GM21786 (cell line): ENCODE measurements around the gene NEDD8.

ENCODE experiments used
- ATAC-seq: cut with Tn5 transposase; IDR thresholded peaks from one replicate; pipeline ENCODE4 v1.9.1; 2021; ENCODE audit not compliant: unreplicated experiment

NEDD8 gene

GRCh38 chr14:24182110-24182882, 49.9 kb downstream of the NEDD8 start:
- ATAC-seq = no peak

DNA sequence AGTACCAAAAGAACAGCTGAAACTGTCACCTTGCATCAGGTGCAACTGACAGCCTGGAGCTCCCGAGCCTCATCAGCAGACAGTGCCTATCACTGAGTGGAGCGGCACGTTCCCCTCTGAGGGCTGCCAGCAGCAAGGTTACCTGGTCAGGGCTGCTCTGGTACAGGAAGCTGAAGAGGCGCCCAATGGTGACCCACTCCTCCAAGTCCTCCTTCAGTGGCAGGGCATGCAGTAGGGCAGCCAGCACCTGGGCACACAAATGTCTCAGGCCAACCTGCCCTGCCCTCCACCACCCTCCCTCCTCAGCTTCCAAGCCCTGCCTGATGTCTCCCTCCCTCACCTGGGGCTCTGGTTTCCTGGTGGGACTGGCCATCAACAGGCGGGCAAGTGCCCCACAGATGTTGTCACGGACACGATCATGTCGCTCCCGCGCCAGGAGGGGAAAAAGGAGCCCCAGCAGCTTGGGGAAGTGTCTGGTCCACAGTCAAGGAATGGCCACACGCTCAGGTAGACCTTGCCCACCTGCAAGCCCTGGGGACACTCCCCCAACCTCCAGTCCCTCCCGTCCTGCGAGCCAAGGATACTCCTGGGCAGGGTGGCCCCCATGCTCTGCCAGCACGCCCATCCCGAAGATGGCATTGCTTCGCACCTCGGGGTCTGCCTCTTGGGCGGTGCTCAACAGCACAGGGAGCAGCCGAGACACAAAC, 50.6 kb downstream of the NEDD8 start:
- ATAC-seq = no peak

DNA sequence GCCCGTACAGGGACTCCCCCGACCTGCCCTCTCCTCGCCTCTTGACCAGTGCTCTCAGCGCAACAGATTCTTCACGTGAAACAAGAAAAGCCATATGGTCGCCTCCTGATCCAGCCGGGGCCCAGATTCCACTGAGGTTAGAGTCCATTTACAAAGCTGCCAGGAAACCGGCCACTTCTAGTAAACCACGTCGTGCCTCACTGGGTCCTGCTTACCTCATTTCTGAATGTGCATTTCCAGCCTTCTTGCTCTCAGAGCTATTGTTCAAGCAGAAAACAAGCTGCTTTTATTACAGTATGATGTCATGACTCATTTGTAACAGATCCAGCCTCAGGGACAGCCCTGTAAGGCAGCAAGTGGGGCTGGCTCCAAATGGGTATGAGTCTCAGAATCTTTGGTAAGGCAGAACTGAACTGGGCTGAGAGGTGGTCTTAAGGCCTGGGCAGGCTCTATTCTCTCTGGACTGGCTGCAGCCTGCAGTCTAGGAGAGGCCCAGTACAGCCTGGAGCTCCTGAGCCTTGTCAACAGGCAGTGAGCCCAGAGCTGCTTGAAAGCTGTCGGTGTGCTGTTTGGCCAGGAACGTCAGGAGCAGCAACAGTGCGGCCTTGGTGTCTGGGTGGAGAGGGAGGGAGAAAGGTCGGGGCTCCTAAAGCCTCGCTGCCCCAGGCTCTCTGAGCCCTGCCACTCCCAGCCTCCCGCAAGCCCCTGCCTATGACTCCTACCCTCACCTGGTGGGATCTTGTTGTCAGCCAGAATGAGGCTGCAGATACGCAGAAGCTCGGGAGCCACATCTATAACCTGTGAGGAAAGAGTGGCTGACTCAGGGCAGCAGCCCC, 52.0 kb downstream of the NEDD8 start:
- no peak for ATAC-seq

GRCh38 chr14:24179294-24179960, 52.7 kb downstream of the NEDD8 start:
- no peak for ATAC-seq

GRCh38 chr14:24178399-24179178, 53.6 kb downstream of the NEDD8 start:
- no peak for ATAC-seq

DNA sequence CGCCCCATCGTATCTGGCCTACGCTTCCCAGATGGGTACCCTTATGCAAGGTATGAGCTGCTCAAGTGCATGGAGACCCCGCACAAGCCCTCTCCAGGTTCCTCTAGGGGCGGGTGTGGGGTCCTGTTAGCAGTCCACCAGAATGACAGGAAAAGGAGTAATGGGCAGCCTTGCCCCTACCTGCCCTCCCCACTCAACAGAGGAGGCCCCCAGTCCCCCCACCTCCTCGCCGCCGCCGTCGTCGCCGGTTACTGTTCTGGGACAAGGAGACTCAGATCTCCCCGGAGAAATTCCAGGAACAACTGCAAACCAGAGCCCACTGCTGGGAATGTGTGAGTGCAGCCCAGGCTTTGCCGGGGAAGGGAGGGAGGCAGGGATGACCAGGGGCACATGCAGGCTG, 54.3 kb downstream of the NEDD8 start:
- no peak for ATAC-seq

- ATAC-seq = no peak
Measured at GRCh38 chr14:24177041-24177825, 54.9 kb downstream of the NEDD8 start.

GRCh38 chr14:24176599-24176998, 55.6 kb downstream of the NEDD8 start:
- ATAC-seq = no peak

- no peak for ATAC-seq
Measured at GRCh38 chr14:24172871-24173281, 59.3 kb downstream of the NEDD8 start.

GRCh38 chr14:24172261-24172860, 59.8 kb downstream of the NEDD8 start:
- no peak for ATAC-seq

DNA sequence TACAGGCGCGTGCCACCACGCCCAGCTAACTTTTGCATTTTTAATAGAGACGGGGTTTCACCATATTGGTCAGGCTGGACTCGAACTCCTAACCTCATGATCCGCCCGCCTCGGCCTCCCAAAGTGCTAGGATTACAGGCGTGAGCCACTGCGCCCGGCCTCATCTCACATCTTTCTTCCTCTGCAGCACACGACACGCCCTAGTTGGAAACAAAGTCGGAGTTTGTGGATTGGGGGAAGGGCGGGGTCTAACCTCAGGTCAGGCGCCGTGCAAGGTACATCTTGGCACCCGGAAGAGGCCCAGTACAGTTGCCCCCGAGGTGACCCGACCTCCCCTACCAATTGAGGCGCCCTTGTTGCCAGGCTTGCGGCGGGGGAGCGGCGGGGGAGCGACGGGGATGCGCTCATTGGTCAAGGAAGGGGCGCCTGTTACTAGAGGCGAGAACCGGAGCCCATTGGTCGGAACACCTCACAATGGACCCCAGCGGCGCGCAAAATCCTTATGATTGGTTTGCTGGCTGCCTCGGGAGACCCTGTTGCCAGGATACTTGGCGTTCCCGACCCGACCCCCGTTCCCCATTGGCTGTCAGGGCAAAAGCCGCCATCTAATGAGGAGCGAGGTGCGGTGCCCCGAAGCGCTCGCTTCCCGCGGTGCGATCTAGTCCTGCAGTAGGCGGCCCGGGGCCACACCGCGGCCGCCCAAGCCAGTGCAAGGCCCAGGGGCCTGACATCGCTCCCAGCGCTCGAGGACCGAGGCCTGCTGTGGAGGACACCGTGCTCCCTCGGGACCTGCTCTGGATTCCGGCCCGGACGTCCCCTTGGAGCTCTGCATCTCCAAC, 60.5 kb downstream of the NEDD8 start, which contains the start of gene REC8:
TSS of gene REC8 (plus strand) at position 659 of the 839 bp plus-strand sequence. CDS start 473 bp downstream, outside the sequence.
- peak; percentile 88 for ATAC-seq

GRCh38 chr14:24167469-24168114, 64.6 kb downstream of the NEDD8 start:
- ATAC-seq = no peak
